Astrocyte of the spinal cord (primary cell): ENCODE measurements around the gene ARSA.

Source experiments
- DNase-seq: peaks from one replicate; pipeline ENCODE4 v3.0.0; 2011; ENCODE audit warnings: low read depth, low spot score
- H3K4me3 ChIP-seq: 2 replicates; pipeline ENCODE4 v1.5.1; 2011; ENCODE audit warnings: low read depth, mild to moderate bottlenecking, low read length, moderate library complexity
- in situ Hi-C: cut with HindIII; loops from 2 replicates; pipeline ENCODE4 v1.10.0; 2017; ENCODE audit warnings: low sequenced_read_pairs
- TF ChIP-seq, protein P1 (sequence below): IDR thresholded peaks from 2 replicates; pipeline ENCODE4 v1.5.1; 2012; ENCODE audit warnings: low read depth, mild to moderate bottlenecking, low read length, inconsistent platforms

Gene ARSA

DNA sequence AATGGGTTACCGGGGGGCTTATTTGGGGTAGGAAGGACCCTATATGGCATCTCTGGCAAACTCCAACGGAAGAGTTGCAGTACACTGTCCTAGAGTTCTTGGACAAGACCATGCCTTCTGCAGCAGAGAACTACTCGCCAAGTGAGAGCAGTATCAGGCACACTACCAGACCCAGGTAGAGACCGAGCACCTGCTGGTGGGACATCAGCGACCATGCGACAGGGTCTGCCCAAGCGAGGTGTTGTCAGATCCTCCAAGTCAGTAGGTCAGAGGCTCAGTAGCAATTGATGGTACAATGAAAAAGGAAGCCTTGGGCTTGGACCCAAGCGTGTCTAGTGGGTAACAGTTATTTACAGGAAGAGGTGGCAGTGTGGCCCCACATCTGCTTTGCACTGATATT is 42.2 kb downstream of the ARSA start:
- TF ChIP-seq, protein P1, sequence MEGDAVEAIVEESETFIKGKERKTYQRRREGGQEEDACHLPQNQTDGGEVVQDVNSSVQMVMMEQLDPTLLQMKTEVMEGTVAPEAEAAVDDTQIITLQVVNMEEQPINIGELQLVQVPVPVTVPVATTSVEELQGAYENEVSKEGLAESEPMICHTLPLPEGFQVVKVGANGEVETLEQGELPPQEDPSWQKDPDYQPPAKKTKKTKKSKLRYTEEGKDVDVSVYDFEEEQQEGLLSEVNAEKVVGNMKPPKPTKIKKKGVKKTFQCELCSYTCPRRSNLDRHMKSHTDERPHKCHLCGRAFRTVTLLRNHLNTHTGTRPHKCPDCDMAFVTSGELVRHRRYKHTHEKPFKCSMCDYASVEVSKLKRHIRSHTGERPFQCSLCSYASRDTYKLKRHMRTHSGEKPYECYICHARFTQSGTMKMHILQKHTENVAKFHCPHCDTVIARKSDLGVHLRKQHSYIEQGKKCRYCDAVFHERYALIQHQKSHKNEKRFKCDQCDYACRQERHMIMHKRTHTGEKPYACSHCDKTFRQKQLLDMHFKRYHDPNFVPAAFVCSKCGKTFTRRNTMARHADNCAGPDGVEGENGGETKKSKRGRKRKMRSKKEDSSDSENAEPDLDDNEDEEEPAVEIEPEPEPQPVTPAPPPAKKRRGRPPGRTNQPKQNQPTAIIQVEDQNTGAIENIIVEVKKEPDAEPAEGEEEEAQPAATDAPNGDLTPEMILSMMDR: no peak
- no peak for DNase-seq
- in situ Hi-C loops: no loop called here
- H3K4me3 ChIP-seq: no peak overlapping the region

DNA sequence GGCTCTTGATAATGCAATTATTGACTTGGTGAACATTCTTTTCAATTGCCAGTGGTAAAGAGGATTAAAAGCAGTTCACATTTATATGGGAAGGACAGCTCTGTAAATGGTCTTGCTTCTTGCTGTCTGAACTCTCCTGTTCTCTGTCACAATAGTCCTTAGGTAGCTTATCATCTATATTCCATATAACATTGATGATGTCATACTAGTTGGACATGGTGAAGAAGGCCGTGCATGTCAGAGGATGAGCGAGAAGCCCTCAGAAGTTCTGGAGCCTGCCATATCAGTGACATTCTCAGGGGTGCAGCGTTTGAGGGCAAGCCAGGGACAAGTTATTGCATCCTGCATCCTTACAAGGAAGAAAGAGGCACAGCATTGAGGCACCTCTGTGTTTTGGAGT is 42.7 kb downstream of the ARSA start:
- TF ChIP-seq, protein P1: no peak
- in situ Hi-C loops: no loop called here
- no peak for DNase-seq
- no peak overlapping the region for H3K4me3 ChIP-seq

DNA sequence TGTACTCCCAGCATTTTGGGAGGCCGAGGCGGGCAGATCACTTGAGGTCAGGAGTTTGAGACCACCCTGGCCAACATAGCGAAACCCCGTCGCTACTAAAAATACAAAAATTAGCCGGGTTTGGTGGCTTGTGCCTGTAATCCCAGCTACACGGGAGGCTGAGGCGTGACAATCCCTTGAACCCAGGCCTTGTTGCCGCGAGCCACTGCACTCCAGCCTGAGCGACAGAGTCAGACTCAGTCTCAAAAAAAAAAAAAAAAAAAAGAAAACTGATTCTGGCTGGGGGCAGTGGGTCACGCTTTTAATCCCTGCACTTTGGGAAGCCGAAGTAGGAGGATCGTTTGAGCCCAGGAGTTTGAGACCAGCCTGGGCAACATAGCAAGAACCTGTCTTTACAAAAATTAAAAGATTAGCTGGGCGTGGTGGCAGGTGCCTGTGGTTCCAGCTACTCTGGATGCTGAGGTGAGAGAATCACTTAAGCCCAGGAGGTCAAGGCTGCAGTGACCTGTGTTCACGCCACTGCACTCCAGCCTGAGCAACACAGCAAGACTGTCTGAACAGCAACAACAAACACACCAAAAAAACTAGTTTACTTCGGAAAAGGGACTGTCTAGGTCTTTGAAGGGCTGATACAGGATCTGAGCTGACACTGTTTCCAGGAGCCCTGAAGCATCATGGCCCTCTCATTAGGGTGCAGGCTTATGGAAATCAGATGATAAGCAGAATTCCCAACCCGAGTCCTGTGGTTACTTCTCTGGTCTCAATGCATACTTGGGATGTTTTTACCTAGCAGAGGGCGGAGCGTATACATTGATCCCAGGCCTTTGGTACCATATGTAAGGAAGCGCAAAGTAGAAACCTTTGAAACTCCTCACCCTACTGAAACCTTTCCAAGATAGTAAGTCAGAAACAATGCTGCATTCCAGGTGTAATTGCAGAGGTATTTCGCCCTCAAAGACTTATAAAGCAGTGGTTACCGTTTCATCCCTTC is 43.6 kb downstream of the ARSA start:
- DNase-seq: no peak
- no peak overlapping the region for H3K4me3 ChIP-seq
- TF ChIP-seq, protein P1: no peak
- in situ Hi-C loops: no loop called here

DNA sequence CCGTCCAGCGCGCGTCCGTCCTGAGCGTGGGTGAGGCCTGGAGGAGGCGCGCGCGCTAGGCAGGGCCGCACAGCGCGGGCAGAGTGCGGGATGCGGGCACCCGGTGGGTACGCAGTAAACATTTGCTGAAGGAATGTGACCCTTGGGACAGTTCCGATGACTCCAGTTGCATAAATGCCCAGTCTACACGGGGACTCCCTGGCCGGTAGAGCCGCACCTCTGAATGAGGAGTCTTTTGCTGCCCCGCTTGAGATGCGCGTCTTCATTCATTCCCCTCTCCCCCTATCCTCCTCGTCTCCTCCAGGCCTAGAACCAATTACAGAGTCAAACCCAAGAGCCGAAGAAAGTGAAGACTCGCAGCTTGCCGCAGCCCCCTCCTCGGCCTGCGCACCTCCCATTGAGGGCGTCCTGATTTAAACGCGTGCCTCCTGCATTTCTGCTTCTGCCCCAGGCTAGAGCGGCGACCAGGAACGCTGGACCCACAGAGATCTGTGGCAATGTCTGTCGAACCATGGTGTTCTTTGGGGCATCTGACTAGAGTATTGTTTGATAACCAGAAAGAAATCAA is 44.6 kb downstream of the ARSA start:
- peak overlapping the region; percentile 65 for H3K4me3 ChIP-seq
- in situ Hi-C loops: no loop called here
- TF ChIP-seq, protein P1: peak; percentile 30
- no peak for DNase-seq

DNA sequence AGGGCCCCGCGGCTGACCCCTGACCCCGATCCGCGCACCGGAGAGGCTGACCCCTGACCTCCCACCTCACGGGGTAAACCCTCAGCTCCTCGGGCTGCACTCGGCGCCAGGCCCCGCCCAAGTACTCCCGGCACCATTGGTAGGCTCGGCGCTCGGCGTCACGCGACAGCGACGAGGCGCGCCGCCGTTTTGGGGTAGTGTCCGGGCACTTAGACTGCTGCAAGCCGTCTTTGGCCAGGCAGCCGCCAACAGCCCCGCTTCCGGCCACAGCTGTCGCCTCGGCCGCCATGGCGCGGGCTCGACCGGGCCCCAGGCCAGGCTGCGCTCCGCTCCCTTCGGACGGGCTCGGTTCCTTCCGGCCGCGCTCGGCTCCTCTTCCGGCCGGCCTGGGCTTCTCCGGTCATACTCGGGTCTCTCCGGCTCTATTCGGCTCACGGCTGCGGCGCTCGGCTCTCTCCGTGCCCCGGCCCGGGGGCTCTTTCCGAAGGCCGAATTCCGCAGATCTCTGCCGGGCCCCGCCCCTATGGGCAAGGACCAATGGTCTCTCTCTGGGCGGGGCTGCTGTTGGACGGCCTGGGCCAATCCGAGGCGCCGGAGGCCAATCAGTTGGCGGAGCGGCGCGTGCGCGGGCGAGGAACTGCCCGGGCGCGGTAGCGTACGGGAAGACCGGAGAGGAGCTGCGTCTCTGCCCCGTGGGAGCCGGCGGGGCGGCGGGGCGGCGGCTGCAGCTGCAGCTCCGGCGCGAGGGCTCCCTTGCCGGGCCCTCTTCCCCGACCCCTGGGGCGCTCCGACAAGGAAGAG is 45.3 kb downstream of the ARSA start, which contains the start of gene CHKB:
Gene CHKB (minus strand): TSS at position 357 of the 801 bp plus-strand sequence. CDS start 68 bp downstream, at position 289.
- peak within 1 kb of the TSS; percentile 82 for H3K4me3 ChIP-seq
- TF ChIP-seq, protein P1: no peak
- in situ Hi-C loops: no loop called here
- peak; percentile 98 for DNase-seq

DNA sequence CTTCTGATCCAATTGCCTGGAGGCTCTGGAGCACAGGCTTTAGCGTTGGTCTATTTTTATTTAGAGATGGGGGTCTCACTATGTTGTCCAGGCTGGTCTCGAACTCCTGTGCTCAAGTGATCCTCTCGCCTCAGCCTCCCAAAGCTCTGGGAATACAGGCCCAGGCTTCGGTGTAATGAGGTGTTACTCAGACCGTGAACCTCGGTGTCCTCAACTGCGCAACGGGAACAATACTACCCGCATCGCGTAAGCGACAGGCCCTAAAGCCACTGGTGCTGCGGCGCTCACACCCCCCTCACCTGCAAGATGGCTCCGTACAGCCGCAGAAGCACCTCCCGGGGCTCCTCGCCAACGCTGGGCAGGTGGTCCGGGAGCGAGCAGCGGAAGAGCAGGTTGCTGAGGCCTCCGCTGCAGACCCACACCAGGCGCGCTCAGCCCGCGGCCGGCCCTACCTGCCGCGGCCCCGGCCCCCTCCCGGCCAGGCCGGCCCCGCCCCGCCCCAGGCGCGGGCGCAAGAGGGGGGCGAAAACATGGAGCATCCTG is 45.9 kb downstream of the ARSA start:
- in situ Hi-C loops: no loop called here
- TF ChIP-seq, protein P1: no peak
- DNase-seq: no peak
- peak overlapping the region; percentile 82 for H3K4me3 ChIP-seq
